Stimulated activated CD8-positive, alpha-beta memory T cell treated with anti-CD3 and anti-CD28 coated beads, Interleukin-2, amount 100 ng/mL, for 1 hour (primary cell): ENCODE results near the gene PIGB.
A peak's percentile ranks its signal among the peaks of the same experiment; 100 is the strongest.
"Not testable (repeated sequence)": the region's sequence is repeated elsewhere in the genome, so short reads cannot be mapped to it uniquely, and the experiment has no call there.

Source experiments
- DNase-seq, 2 donors: peaks; one replicate each; pipeline ENCODE4 v3.0.0-alpha.2; 2020; ENCODE audit warnings: low read depth in 2 of 2

PIGB gene

GRCh38 chr15:55318588-55319494, at the start of gene PIGB, which contains the start of gene PIGBOS1:
TSS of gene PIGB (plus strand) at chr15:55319222. CDS start at chr15:55319251, 29 bp downstream.
TSS of gene PIGBOS1 (minus strand) at chr15:55319123. CDS start at chr15:55317792, 1,331 bp downstream.
- peak; percentile 39 to 57 for DNase-seq

- DNase-seq: no peak
Observed at GRCh38 chr15:55270291-55270690, 48.7 kb upstream of the PIGB start.

DNA sequence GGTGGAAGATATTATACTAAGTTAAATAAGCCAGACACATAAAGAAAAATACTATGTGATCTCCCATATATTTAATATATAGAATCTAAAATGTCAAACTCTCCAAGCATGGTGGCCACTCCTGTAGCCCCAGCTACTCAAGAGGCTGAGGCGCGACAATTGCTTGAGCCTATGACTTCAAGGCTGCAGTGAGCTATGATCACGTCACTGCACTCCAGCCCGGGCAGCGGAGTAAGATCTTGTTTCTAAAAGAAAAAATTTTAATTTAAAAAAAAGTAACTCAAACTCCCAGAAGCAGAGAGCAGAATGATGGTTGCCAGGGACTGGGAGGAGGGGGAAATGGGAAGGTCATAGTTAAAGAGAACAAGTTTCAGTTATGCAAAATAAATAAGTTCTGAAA, 42.7 kb upstream of the PIGB start:
- no peak for DNase-seq

- no peak for DNase-seq
Observed at GRCh38 chr15:55277116-55277564, 41.9 kb upstream of the PIGB start.

DNA sequence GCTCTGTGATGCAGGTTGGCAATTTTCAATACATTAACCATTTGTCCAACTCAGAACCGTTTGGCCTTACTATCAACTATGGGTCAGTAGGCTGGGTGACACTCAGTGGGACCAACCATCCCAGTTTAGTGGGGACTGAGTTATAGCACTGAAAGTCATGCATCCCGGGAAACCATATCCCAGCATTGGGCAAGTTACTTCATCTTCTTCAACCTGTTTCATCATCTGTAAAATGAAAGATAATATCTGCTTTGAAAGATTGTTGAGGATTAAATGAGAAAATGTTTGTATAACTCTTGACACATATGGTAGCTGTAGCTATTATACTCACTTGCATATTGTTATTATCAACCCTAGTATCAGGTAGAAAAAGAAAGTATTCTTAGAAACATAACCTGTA, 41.3 kb upstream of the PIGB start:
- DNase-seq: no peak

DNA sequence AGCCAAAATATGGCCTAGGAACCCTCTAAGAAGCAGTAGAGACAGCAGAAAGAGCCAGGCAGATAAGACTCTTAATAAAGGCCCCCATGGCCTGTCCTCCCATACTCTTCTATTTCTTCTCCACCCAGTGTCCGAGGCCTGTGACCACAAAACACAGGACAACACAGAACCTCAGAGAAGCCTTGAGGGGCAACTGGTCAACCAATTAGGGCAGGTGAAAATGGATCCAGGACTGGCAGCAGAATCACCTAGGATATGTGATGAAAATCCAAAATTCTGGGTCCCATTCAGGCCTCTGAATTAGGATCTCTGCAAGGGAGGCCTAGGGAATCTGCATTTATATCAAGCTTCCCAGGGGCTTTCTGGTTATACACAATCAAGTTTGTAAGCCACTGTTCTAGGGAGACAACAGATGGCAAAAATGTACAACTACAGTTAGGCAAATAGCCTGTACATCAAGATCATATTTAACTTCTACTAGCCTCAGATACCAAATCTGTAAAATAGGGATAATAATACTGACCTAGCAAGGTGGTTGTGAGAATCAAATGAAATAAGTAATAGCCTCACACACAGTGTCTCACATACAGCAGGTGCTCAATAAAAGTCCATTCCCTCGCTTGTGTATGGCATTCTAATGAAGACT, 39.8 kb upstream of the PIGB start:
- no peak for DNase-seq

DNA sequence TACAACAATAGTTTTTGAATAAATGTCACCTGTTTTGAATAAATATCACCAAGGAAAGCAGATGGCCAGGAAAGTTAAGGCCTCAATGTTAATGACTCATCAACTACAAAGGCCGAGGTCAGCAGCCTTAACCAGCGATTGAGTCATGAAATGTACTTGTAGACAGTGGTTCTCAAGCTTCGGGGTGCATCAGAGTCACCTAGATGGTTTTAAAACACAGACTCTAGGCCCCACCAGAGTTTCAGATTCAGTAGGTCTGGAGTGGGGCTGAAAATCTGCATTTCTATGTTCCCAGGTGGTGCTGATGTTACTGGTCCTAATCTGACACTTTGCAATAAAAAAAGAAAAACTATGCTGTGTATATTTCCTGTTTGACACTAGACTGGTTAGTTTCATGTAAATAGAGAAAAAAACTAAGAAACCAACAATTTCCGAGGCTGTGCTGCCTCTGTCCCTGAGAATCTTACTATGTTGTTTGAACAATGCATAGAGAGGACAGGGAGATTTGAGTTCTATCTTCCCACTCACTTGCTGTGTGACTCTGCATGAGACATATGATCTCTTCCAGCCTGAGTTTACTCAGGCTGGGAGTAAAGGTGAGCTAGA, 39.2 kb upstream of the PIGB start:
- DNase-seq: peak in 1 of 2 donors; percentile 40

DNA sequence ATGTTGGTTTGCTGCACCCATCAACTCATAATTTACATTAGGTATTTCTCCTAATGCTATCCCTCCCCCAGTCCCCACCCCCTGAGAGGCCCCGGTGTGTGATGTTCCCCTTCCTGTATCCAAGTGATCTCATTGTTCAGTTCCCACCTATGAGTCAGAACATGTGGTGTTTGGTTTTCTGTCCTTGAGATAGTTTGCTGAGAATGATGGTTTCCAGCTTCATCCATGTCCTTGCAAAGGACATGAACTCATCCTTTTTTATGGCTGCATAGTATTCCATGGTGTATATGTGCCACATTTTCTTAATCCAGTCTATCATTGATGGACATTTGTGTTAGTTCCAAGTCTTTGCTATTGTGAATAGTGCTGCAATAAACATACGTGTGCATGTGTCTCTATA, 38.4 kb upstream of the PIGB start:
- DNase-seq: not testable (repeated sequence)

DNA sequence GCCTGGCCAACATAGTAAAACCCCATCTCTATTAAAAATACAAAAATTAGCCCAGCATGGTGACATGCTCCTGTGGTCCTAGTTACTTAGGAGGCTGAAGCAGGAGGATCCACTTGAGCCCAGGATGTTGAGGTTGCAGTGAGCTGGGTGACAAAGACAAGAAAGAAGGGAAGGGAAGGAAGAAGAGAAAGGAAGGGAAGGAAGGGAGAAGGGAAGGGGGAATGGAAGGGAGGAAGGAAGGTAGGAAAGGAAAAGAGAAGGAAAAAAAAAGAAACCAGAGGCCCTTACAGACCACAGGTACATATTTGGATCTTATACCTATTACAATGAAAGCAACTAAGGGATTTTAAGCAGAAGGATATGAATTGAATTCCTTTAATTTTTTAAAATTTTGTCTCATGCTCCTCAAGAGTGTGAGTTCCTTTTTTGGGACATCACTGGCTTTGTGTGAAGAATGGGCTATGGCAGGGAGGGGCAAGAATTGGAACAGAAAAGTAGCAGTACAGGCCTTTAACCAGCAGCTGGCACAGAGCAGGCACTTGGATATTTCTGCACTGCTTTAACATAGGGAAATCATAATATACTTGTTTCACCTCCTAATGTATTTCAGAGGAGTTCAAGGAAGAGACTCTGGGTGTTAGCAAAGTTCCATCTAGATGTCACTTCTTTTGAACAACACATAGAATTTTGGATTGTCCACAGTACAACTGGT, 37.3 kb upstream of the PIGB start:
- DNase-seq: no peak

GRCh38 chr15:55282284-55282833, 36.7 kb upstream of the PIGB start:
- no peak for DNase-seq

GRCh38 chr15:55283379-55284147, 35.5 kb upstream of the PIGB start:
- DNase-seq: no peak

DNA sequence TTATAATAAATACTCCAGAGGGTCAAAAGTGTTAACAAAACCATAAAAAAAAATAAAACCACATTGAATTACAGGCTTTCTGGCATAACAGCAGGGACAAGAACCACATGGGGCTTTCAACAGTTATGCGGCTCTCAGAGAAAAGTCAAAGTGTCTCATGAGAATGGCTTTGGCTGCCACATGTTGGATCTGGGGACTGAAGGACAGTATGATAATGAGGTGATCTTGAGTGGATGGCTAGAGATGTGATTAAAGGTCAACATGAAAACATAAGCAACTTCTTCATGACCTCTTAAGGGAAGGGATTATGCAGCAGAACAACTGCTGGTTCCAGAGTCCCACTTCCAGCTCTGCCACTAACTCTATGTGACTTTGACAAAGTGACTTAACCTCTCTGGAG, 34.6 kb upstream of the PIGB start:
- no peak for DNase-seq

DNA sequence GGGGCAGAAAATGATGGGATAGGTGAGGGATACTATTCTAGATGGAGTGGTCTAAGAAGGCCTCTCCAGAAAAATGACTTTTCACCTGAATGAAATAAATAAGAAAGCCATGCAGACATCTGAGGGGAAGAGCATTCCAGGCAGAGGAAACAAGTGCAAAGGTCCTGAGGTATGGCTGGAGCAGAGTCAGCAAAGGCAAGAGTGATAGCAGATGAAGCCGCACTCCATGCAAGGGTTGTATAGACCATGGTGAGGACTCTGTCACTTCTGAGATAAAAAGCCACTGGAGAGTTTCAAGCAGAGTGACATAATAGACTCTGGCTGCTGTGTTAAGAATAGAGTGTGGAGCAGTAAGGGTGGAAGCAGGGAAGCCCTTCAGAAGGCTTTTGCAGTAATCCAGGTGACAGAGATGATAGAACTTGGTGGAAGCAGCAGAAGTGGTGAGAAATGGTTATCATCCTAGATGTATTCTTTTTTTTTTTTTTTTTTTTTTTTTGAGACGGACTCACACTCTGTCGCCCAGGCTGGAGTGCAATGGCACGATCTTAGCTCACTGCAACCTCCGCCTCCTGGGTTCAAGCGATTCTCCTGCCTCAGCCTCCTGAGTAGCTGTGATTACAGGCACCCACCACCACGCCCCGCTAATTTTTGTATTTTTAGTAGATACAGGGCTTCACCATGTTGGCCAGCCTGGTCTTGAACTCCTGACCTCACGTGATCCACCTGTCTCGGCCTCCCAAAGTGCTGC, 32.4 kb upstream of the PIGB start:
- DNase-seq: not testable (repeated sequence)

GRCh38 chr15:55288006-55288717, 30.9 kb upstream of the PIGB start:
- DNase-seq: no peak

- peak in 1 of 2 donors; percentile 28 for DNase-seq
Observed at GRCh38 chr15:55289011-55289745, 29.8 kb upstream of the PIGB start.

- DNase-seq: peak; percentile 62 to 64
Observed at GRCh38 chr15:55289746-55290527, 29.1 kb upstream of the PIGB start, which contains the start of gene RAB27A. TSS of gene RAB27A (minus strand) at chr15:55289813. CDS start at chr15:55234934, 54,879 bp downstream.

- peak; percentile 69 to 77 for DNase-seq
Observed at GRCh38 chr15:55290528-55291057, 28.4 kb upstream of the PIGB start.
